ENCODE measurements around the gene XRCC4. TPM values are rescaled to one million over a fixed set of nuclear protein-coding genes. Genes with fewer than 3 reads are reported as not detected.

XRCC4 gene
- total RNA-seq, 1 donor from 2014 or later = 5.5 TPM

DNA sequence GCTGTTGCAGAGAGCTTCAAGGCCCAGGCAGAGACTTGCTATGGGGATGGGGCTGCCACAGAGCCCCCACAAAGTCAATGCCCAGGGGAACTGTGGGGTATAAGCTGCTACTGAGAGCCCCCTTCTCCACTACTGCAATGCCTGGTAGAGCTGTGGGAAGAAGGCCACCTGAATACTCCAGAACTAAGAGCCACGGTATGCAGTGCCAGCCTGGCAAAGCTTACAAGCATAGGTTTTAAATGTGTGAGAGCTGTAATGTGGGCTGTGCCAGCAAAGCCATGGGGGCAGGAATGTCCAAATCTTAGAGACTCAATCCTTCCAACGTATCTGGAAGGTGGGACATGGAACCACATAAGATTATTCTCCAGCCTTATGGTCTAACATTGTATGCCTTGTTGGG is 49.2 kb downstream of the XRCC4 start:
- TF ChIP-seq, protein P1, sequence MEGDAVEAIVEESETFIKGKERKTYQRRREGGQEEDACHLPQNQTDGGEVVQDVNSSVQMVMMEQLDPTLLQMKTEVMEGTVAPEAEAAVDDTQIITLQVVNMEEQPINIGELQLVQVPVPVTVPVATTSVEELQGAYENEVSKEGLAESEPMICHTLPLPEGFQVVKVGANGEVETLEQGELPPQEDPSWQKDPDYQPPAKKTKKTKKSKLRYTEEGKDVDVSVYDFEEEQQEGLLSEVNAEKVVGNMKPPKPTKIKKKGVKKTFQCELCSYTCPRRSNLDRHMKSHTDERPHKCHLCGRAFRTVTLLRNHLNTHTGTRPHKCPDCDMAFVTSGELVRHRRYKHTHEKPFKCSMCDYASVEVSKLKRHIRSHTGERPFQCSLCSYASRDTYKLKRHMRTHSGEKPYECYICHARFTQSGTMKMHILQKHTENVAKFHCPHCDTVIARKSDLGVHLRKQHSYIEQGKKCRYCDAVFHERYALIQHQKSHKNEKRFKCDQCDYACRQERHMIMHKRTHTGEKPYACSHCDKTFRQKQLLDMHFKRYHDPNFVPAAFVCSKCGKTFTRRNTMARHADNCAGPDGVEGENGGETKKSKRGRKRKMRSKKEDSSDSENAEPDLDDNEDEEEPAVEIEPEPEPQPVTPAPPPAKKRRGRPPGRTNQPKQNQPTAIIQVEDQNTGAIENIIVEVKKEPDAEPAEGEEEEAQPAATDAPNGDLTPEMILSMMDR (IDR thresholded peaks at IDR 0.05) = no peak
- Mint-ChIP-seq H3K9me3 (ENCODE audit: low read depth) (peaks cover 17% of the 10 kb centered on the region), H3K36me3 (ENCODE audit: low read depth) (peaks cover 13% of the 10 kb centered on the region), H3K4me1 (ENCODE audit: low read depth) (no peaks in the 10 kb centered on the region), H3K4me3 (ENCODE audit: unreplicated experiment) (no peak overlapping the region), H3K27me3 (ENCODE audit: low read depth) (no peaks in the 10 kb centered on the region), H3K27ac (ENCODE audit: unreplicated experiment) (no peak overlapping the region)
- DNase-seq (ENCODE audit: low spot score) = peak; percentile 33

DNA sequence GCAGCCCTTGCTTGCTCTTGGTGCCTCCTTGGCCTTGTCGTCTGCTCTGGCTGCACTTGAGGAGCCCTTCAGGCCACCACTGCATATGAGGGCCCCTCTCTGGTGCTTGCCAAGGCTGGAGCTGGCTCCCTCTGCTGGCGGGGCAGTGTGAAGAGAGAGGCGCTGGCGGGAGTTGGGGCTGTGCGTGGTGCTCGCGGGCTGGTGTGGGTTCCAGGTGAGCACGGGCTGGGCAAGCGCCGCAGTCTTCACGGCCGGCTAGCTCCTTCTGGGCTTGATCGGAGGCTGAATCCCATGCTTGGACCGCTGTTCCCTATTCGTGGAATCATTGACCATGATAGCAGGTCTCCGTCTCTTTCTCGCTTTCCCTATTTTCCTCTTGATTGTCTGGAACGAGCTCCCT is 56.5 kb downstream of the XRCC4 start:
- TF ChIP-seq, protein P1 (IDR thresholded peaks at IDR 0.05) = no peak
- Mint-ChIP-seq H3K4me1 (ENCODE audit: low read depth) (peaks cover 6% of the 10 kb centered on the region), H3K36me3 (ENCODE audit: low read depth) (peaks cover 17% of the 10 kb centered on the region), H3K9me3 (ENCODE audit: low read depth) (peaks cover 22% of the 10 kb centered on the region), H3K27ac (ENCODE audit: unreplicated experiment) (no peak overlapping the region), H3K4me3 (ENCODE audit: unreplicated experiment) (no peak overlapping the region), H3K27me3 (ENCODE audit: low read depth) (no peaks in the 10 kb centered on the region)
- DNase-seq (ENCODE audit: low spot score) = peak; percentile 82

DNA sequence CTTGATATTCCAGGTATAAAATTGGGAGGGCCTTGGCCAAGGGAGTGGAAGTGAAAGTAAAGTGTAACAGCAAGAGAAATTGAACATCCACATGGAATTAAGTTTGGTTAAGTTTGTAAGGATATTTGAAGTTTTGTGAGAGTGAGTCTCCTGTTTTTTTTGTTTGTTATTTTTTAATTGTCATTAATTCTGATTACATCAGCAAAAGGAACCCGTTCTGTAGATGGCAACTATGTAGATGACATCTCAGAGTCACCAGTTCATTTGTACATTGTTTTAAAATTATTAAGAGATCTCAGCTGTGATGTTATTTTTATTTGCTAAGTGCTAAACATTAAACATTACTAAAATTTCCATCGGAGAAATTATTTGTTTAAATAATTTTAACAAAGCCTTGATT is 65.2 kb downstream of the XRCC4 start:
- no peak for DNase-seq (ENCODE audit: low spot score)
- H3K9me3 Mint-ChIP-seq (ENCODE audit: low read depth) = no peaks in the 10 kb centered on the region
- H3K27me3 Mint-ChIP-seq (ENCODE audit: low read depth) = no peaks in the 10 kb centered on the region
- TF ChIP-seq, protein P1 (IDR thresholded peaks at IDR 0.05) = no peak
- no peaks in the 10 kb centered on the region for H3K36me3 Mint-ChIP-seq (ENCODE audit: low read depth)
- H3K4me1 Mint-ChIP-seq (ENCODE audit: low read depth) = peaks cover 20% of the 10 kb centered on the region
- no peak overlapping the region for H3K27ac Mint-ChIP-seq (ENCODE audit: unreplicated experiment)
- H3K4me3 Mint-ChIP-seq (ENCODE audit: unreplicated experiment) = no peak overlapping the region

DNA sequence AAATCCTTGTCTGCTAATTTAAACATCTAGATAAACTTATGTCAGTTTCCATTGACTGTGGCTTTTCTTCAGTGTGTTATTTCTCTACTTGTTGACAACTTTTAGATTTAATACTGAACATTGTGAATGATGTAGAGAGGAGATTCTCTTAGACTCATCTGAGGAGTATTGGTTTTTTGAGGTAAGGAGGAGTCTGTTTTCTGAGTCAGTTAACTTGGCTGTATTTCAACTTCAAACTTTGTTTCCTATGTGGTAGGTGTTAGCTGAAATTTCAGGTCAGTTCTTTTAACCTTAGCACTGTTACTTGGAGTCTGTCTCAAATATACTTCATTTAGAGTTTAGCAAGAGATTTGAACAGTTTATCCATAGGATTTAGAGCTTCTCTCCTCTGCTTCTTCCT is 67.9 kb downstream of the XRCC4 start:
- H3K9me3 Mint-ChIP-seq (ENCODE audit: low read depth) = no peaks in the 10 kb centered on the region
- DNase-seq (ENCODE audit: low spot score) = no peak
- TF ChIP-seq, protein P1 (IDR thresholded peaks at IDR 0.05) = no peak
- no peak overlapping the region for H3K4me3 Mint-ChIP-seq (ENCODE audit: unreplicated experiment)
- H3K4me1 Mint-ChIP-seq (ENCODE audit: low read depth) = peaks cover 20% of the 10 kb centered on the region
- peak overlapping the region; percentile 77 for H3K27ac Mint-ChIP-seq (ENCODE audit: unreplicated experiment)
- H3K36me3 Mint-ChIP-seq (ENCODE audit: low read depth) = no peaks in the 10 kb centered on the region
- H3K27me3 Mint-ChIP-seq (ENCODE audit: low read depth) = no peaks in the 10 kb centered on the region

DNA sequence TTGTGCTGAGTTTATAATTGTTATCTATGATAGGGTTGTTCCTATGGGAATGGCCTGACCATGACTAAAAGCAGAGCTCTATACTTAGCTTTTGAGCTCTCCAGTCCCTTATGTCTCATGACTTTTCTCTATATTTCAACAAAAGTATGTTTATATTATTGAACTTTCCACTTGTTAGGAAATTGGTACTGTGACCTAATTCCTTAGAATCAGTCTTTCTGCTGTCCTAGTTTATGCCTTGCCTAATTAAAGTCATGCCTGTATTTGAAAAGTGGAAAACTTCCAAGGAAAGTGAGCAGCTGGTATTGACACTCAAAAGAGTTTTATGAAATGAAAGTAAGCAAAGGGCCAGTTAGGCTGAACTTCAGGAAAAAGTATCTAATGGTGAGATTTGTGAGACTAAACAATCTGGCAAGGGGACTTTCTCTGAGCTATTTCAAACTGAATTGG is 68.6 kb downstream of the XRCC4 start:
- Mint-ChIP-seq H3K4me3 (ENCODE audit: unreplicated experiment) (no peak overlapping the region), H3K27ac (ENCODE audit: unreplicated experiment) (peak overlapping the region; percentile 77), H3K36me3 (ENCODE audit: low read depth) (no peaks in the 10 kb centered on the region), H3K9me3 (ENCODE audit: low read depth) (no peaks in the 10 kb centered on the region), H3K4me1 (ENCODE audit: low read depth) (peaks cover 21% of the 10 kb centered on the region), H3K27me3 (ENCODE audit: low read depth) (no peaks in the 10 kb centered on the region)
- no peak for DNase-seq (ENCODE audit: low spot score)
- TF ChIP-seq, protein P1 (IDR thresholded peaks at IDR 0.05) = no peak
